Loucy (cell line): ENCODE data around the gene CYSLTR2.

ENCODE experiments used
- H2AFZ ChIP-seq: fragments of 200-600 bp; sonication (generic); 2 replicates; pipeline ENCODE4 v1.6.0; 2016; ENCODE audit warnings: antibody characterized with exemption, mild to moderate bottlenecking, low read length, moderate library complexity
- H3F3A ChIP-seq: fragments of 200-600 bp; 2 replicates; pipeline ENCODE4 v1.6.0; 2016; ENCODE audit warnings: antibody characterized with exemption, low read depth, mild to moderate bottlenecking
- H3K27me3 ChIP-seq: fragments of 200-600 bp; sonication (generic); 2 replicates; pipeline ENCODE4 v1.6.1; 2014; ENCODE audit warnings: low read length, mild to moderate bottlenecking; ENCODE audit not compliant: insufficient read depth, poor library complexity, severe bottlenecking
- H3K36me3 ChIP-seq: fragments of 200-600 bp; sonication (generic); 2 replicates; pipeline ENCODE4 v1.6.1; 2016; ENCODE audit warnings: low read length; ENCODE audit not compliant: insufficient read depth
- H3K4me1 ChIP-seq: fragments of 200-600 bp; sonication (generic); 2 replicates; pipeline ENCODE4 v1.5.1; 2014; ENCODE audit warnings: low read length, mild to moderate bottlenecking; ENCODE audit not compliant: insufficient read depth, poor library complexity, severe bottlenecking
- H3K4me2 ChIP-seq: fragments of 200-600 bp; sonication (generic); 2 replicates; pipeline ENCODE4 v1.6.0; 2014; ENCODE audit warnings: antibody characterized with exemption, low read length, low read depth, mild to moderate bottlenecking; ENCODE audit not compliant: poor library complexity, severe bottlenecking
- H3K4me3 ChIP-seq: fragments of 200-600 bp; sonication (generic); 2 replicates; pipeline ENCODE4 v1.5.1; 2014; ENCODE audit warnings: low read length, mild to moderate bottlenecking, mixed read lengths; ENCODE audit not compliant: poor library complexity, severe bottlenecking
- H3K79me2 ChIP-seq: fragments of 200-600 bp; sonication (generic); 2 replicates; pipeline ENCODE4 v1.6.1; 2014; ENCODE audit warnings: low read length; ENCODE audit not compliant: insufficient read depth
- H3K9ac ChIP-seq: fragments of 200-600 bp; sonication (generic); 2 replicates; pipeline ENCODE4 v1.6.0; 2014; ENCODE audit warnings: mild to moderate bottlenecking, low read depth, low read length, moderate library complexity; ENCODE audit not compliant: poor library complexity, severe bottlenecking
- H3K9me2 ChIP-seq: fragments of 200-600 bp; sonication (generic); replicated peaks from 2 replicates; pipeline ENCODE4 v1.6.1; 2016; ENCODE audit warnings: low read depth, low read length, mixed read lengths
- H3K9me3 ChIP-seq: fragments of 200-600 bp; sonication (generic); 2 replicates; pipeline ENCODE4 v1.6.1; 2014; ENCODE audit warnings: mild to moderate bottlenecking, antibody characterized with exemption, low read length, low read depth; ENCODE audit not compliant: insufficient read depth
- H4K20me1 ChIP-seq: fragments of 200-600 bp; sonication (generic); 2 replicates; pipeline ENCODE4 v1.6.0; 2014; ENCODE audit warnings: antibody characterized with exemption, low read length, mild to moderate bottlenecking; ENCODE audit not compliant: insufficient read depth, poor library complexity, severe bottlenecking
- CTCF ChIP-seq: fragments of 200-600 bp; sonication (generic); conservative IDR thresholded peaks from 2 replicates; pipeline ENCODE4 v1.5.1; 2014; ENCODE audit warnings: mild to moderate bottlenecking, antibody characterized with exemption, low read length
- EZH2phosphoT487 ChIP-seq: fragments of 200-600 bp; IDR thresholded peaks from 2 replicates; pipeline ENCODE4 v1.6.1; 2018; ENCODE audit warnings: antibody characterized with exemption, mild to moderate bottlenecking, moderate library complexity, borderline replicate concordance

The CYSLTR2 gene

DNA sequence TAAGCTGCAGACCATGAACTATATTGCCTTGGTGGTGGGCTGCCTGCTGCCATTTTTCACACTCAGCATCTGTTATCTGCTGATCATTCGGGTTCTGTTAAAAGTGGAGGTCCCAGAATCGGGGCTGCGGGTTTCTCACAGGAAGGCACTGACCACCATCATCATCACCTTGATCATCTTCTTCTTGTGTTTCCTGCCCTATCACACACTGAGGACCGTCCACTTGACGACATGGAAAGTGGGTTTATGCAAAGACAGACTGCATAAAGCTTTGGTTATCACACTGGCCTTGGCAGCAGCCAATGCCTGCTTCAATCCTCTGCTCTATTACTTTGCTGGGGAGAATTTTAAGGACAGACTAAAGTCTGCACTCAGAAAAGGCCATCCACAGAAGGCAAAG lies 53.7 kb downstream of the CYSLTR2 start:
- Histone ChIP-seq H3F3A (no peaks in the 10 kb centered on the region; the same call in 1 of the 2 replicates), H4K20me1 (no peaks in the 10 kb centered on the region), H3K9ac (no peak overlapping the region), H3K27me3 (no peaks in the 10 kb centered on the region), H3K9me2 (no peaks in the 10 kb centered on the region), H3K4me3 (no peak overlapping the region), H3K36me3 (no peaks in the 10 kb centered on the region), H3K4me1 (peaks cover 16% of the 10 kb centered on the region), H3K9me3 (no peaks in the 10 kb centered on the region), H3K79me2 (no peaks in the 10 kb centered on the region), H3K4me2 (no peak overlapping the region), H2AFZ (no peak overlapping the region)
- TF ChIP-seq EZH2phosphoT487 (no peak), CTCF (no peak)

DNA sequence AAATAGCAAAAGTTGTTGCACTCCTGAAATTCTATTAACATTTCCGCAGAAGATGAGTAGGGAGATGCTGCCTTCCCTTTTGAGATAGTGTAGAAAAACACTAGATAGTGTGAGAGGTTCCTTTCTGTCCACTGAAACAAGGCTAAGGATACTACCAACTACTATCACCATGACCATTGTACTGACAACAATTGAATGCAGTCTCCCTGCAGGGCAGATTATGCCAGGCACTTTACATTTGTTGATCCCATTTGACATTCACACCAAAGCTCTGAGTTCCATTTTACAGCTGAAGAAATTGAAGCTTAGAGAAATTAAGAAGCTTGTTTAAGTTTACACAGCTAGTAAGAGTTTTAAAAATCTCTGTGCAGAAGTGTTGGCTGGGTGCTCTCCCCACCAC lies 55.0 kb downstream of the CYSLTR2 start:
- no peaks in the 10 kb centered on the region for H3K9me2 ChIP-seq
- H3K4me1 ChIP-seq = peaks cover 8% of the 10 kb centered on the region
- H3K9ac ChIP-seq = no peak overlapping the region
- H3K4me3 ChIP-seq = no peak overlapping the region
- H4K20me1 ChIP-seq = no peaks in the 10 kb centered on the region
- TF ChIP-seq EZH2phosphoT487 (no peak), CTCF (no peak)
- no peaks in the 10 kb centered on the region for H3K36me3 ChIP-seq
- H3K4me2 ChIP-seq = no peak overlapping the region
- H3K79me2 ChIP-seq = no peaks in the 10 kb centered on the region
- H3K27me3 ChIP-seq = no peaks in the 10 kb centered on the region
- no peaks in the 10 kb centered on the region for H3F3A ChIP-seq
- H2AFZ ChIP-seq = no peak overlapping the region
- no peaks in the 10 kb centered on the region for H3K9me3 ChIP-seq

DNA sequence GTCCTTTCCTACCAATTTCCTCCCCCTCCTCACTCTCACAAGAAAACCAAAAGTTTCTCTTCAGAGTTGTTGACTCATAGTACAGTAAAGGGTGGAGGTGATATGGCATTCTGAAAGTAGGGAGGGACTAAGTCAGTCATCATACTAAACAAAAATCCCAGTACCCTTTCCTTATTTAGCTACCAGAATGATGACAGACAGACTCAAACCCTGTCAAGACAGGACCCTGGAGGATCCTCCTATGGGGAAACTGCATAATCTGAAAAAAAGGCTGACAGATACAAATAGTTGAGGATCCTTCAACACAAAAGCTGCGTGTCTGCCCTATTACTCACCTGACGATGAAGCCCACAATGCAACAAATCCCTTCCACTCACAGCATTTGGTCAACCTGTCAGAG lies 55.5 kb downstream of the CYSLTR2 start:
- Histone ChIP-seq H4K20me1 (no peaks in the 10 kb centered on the region), H3K9ac (no peak overlapping the region), H3K4me1 (peaks cover 6% of the 10 kb centered on the region), H3K4me2 (no peak overlapping the region), H3K27me3 (no peaks in the 10 kb centered on the region), H3K9me3 (0 out of 2 replicates have a peak, but pooled peaks cover 4% of the 10 kb centered on the region), H3K9me2 (no peaks in the 10 kb centered on the region), H3F3A (no peaks in the 10 kb centered on the region), H3K36me3 (no peaks in the 10 kb centered on the region), H2AFZ (no peak overlapping the region), H3K79me2 (no peaks in the 10 kb centered on the region), H3K4me3 (no peak overlapping the region)
- TF ChIP-seq CTCF (no peak), EZH2phosphoT487 (no peak)
